IMR-90 (cell line): ENCODE results near the gene VPS13C. TPM values are rescaled to one million over a fixed set of nuclear protein-coding genes. Genes with fewer than 3 reads are reported as not detected.

ENCODE experiments used
- ATAC-seq: fragments of 200-7000 bp; cut with Tn5 transposase; 2 replicates; pipeline ENCODE4 v1.9.1; 2020; ENCODE audit warnings: low read depth, mild to moderate bottlenecking, moderate library complexity
- BruUV-seq: library from RNA; stranded (reverse); fragments of 400-500 nt; replicated peaks from 2 replicates; lab custom pipeline; 2021; lab: Mats Ljungman, UMichigan
- CTCF ChIA-PET: fragments of 300-600 bp; formaldehyde crosslinking; extraction: SDS; loops from one replicate; lab custom pipeline; 2021; ENCODE audit warnings: antibody characterized with exemption; lab: Yijun Ruan, JAX
- POLR2A ChIA-PET: fragments of 300-600 bp; sonication (Branson Sonifier 250); formaldehyde crosslinking; loops from one replicate; lab custom pipeline; 2022; ENCODE audit warnings: antibody characterized with exemption; ENCODE audit not compliant: unreplicated experiment; lab: Charles Lee
- DNase-seq: peaks from one replicate; pipeline ENCODE4 v3.0.0; 2013
- H2AFZ ChIP-seq: replicated peaks from 2 replicates; pipeline ENCODE3; 2013; ENCODE audit warnings: low read length, mild to moderate bottlenecking; ENCODE audit not compliant: poor library complexity
- H2AK5ac ChIP-seq: 2 replicates; pipeline ENCODE4 v1.6.1; 2013; ENCODE audit warnings: low read depth, low read length, inconsistent platforms
- H2AK9ac ChIP-seq: replicated peaks from 2 replicates; pipeline ENCODE3; 2013; ENCODE audit warnings: mild to moderate bottlenecking, low read depth, low read length, moderate library complexity; ENCODE audit not compliant: poor library complexity
- H2BK120ac ChIP-seq: 2 replicates; pipeline ENCODE4 v1.6.1; 2013; ENCODE audit warnings: low read depth, low read length, inconsistent platforms
- H2BK15ac ChIP-seq: 3 replicates; pipeline ENCODE4 v1.6.1; 2013; ENCODE audit warnings: low read depth, low read length, inconsistent platforms
- H2BK20ac ChIP-seq: 2 replicates; pipeline ENCODE4 v1.6.1; 2013; ENCODE audit warnings: low read depth, mild to moderate bottlenecking, inconsistent platforms, low read length, moderate library complexity
- H2BK5ac ChIP-seq: 2 replicates; pipeline ENCODE4 v1.6.1; 2013; ENCODE audit warnings: mild to moderate bottlenecking, low read depth, low read length, inconsistent platforms; ENCODE audit not compliant: poor library complexity, severe bottlenecking
- H3K14ac ChIP-seq: replicated peaks from 2 replicates; pipeline ENCODE4 v1.6.1; 2013; ENCODE audit warnings: low read depth, low read length, inconsistent platforms
- H3K18ac ChIP-seq: 2 replicates; pipeline ENCODE4 v1.6.1; 2013; ENCODE audit warnings: low read depth, low read length, control low read depth
- H3K23ac ChIP-seq: 2 replicates; pipeline ENCODE4 v1.6.1; 2013; ENCODE audit warnings: low read depth, low read length, inconsistent platforms
- H3K27ac ChIP-seq: 2 replicates; pipeline ENCODE4 v1.5.1; 2013; ENCODE audit warnings: mild to moderate bottlenecking, control low read depth, low read length; ENCODE audit not compliant: insufficient read depth
- H3K27me3 ChIP-seq: 2 replicates; pipeline ENCODE4 v1.6.1; 2013; ENCODE audit warnings: low read length; ENCODE audit not compliant: control insufficient read depth, insufficient read depth
- H3K36me3 ChIP-seq: 2 replicates; pipeline ENCODE4 v1.6.1; 2013; ENCODE audit warnings: low read length, mixed read lengths; ENCODE audit not compliant: control insufficient read depth, insufficient read depth
- H3K4ac ChIP-seq: 2 replicates; pipeline ENCODE4 v1.6.1; 2013; ENCODE audit warnings: low read depth, low read length, inconsistent platforms
- H3K4me1 ChIP-seq: 2 replicates; pipeline ENCODE4 v1.6.1; 2013; ENCODE audit warnings: low read length, mixed read lengths; ENCODE audit not compliant: control insufficient read depth, insufficient read depth
- H3K4me2 ChIP-seq: 2 replicates; pipeline ENCODE4 v1.6.1; 2013; ENCODE audit warnings: low read depth, mild to moderate bottlenecking, control low read depth, low read length, moderate library complexity
- H3K4me3 ChIP-seq: 2 replicates; pipeline ENCODE4 v1.5.1; 2013; ENCODE audit warnings: low read depth, mild to moderate bottlenecking, control low read depth, low read length, moderate library complexity; ENCODE audit not compliant: insufficient read depth
- H3K56ac ChIP-seq: 2 replicates; pipeline ENCODE4 v1.6.1; 2013; ENCODE audit warnings: low read length, inconsistent platforms; ENCODE audit not compliant: insufficient read depth; ENCODE audit errors: extremely low read depth
- H3K79me1 ChIP-seq, 2 experiments: 2 replicates each; pipeline ENCODE4 v1.6.1; 2013; ENCODE audit warnings: low read length in 2 of 2, inconsistent platforms in 1 of 2, low read depth in 1 of 2
- H3K9ac ChIP-seq: 2 replicates; pipeline ENCODE4 v1.6.1; 2013; ENCODE audit warnings: low read depth, low read length, control low read depth
- H3K9me1 ChIP-seq: 2 replicates; pipeline ENCODE4 v1.6.1; 2013; ENCODE audit warnings: low read length, inconsistent platforms; ENCODE audit not compliant: insufficient read depth
- H3K9me3 ChIP-seq: 2 replicates; pipeline ENCODE4 v1.6.1; 2013; ENCODE audit warnings: low read length; ENCODE audit not compliant: control insufficient read depth, insufficient read depth
- H4K20me1 ChIP-seq: 2 replicates; pipeline ENCODE4 v1.6.1; 2013; ENCODE audit warnings: low read length, inconsistent platforms; ENCODE audit not compliant: insufficient read depth
- H4K5ac ChIP-seq: 2 replicates; pipeline ENCODE4 v1.6.1; 2013; ENCODE audit warnings: mild to moderate bottlenecking, low read depth, low read length, control low read depth
- H4K8ac ChIP-seq, 2 experiments: 2 replicates each; pipeline ENCODE4 v1.6.1; 2013; ENCODE audit warnings: low read depth in 2 of 2, low read length in 2 of 2, control low read depth in 1 of 2, inconsistent platforms in 1 of 2
- H4K91ac ChIP-seq: 2 replicates; pipeline ENCODE4 v1.6.1; 2013; ENCODE audit warnings: low read depth, low read length, inconsistent platforms; ENCODE audit not compliant: insufficient read depth
- BHLHE40 ChIP-seq: fragments of 150-350 bp; IDR thresholded peaks from 2 replicates; pipeline ENCODE4 v1.6.1; 2016; ENCODE audit warnings: mild to moderate bottlenecking, low read depth, low read length
- CEBPB ChIP-seq: IDR thresholded peaks from 2 replicates; pipeline ENCODE4 v1.6.1; 2012; ENCODE audit warnings: low read depth, low read length, improper control_type of control experiment
- CHD1 ChIP-seq: IDR thresholded peaks from 2 replicates; pipeline ENCODE4 v1.6.1; 2012; ENCODE audit warnings: low read depth, low read length, improper control_type of control experiment
- CTCF ChIP-seq: conservative IDR thresholded peaks from 2 replicates; pipeline ENCODE4 v1.5.1; 2012; ENCODE audit warnings: mild to moderate bottlenecking, low read depth, low read length, improper control_type of control experiment
- ELK1 ChIP-seq: fragments of 150-350 bp; IDR thresholded peaks from 2 replicates; pipeline ENCODE4 v1.6.1; 2016; ENCODE audit warnings: low read depth, mild to moderate bottlenecking, low read length, moderate library complexity, borderline replicate concordance
- MAFK ChIP-seq: IDR thresholded peaks from 2 replicates; pipeline ENCODE4 v1.6.1; 2012; ENCODE audit warnings: low read depth, low read length, improper control_type of control experiment
- MAZ ChIP-seq: IDR thresholded peaks from 2 replicates; pipeline ENCODE4 v1.6.1; 2012; ENCODE audit warnings: low read depth, mild to moderate bottlenecking, low read length, improper control_type of control experiment, moderate library complexity, borderline replicate concordance
- MXI1 ChIP-seq: IDR thresholded peaks from 2 replicates; pipeline ENCODE4 v1.6.1; 2012; ENCODE audit warnings: low read depth, mild to moderate bottlenecking, low read length, moderate library complexity, borderline replicate concordance
- POLR2A ChIP-seq: IDR thresholded peaks from 2 replicates; pipeline ENCODE4 v1.6.1; 2012; ENCODE audit warnings: mild to moderate bottlenecking, low read depth, low read length
- RAD21 ChIP-seq: IDR thresholded peaks from 2 replicates; pipeline ENCODE4 v1.6.1; 2012; ENCODE audit warnings: low read length, improper control_type of control experiment
- RFX5 ChIP-seq: IDR thresholded peaks from 2 replicates; pipeline ENCODE4 v1.8.0; 2012; ENCODE audit warnings: low read depth, mild to moderate bottlenecking, low read length, moderate library complexity
- SMC3 ChIP-seq: fragments of 150-350 bp; IDR thresholded peaks from 2 replicates; pipeline ENCODE4 v1.6.1; 2016; ENCODE audit warnings: low read depth, mild to moderate bottlenecking, antibody characterized with exemption, low read length, moderate library complexity
- USF2 ChIP-seq: fragments of 150-350 bp; IDR thresholded peaks from 2 replicates; pipeline ENCODE4 v1.6.1; 2017; ENCODE audit warnings: mild to moderate bottlenecking, antibody characterized with exemption, low read length, low read depth
- WGBS, 2 experiments: methylation state at CpG; one replicate each; pipeline versions ENCODE4 v1.1.5 to v1.1.7; 2013; ENCODE audit warnings: missing lambda C conversion rate in 2 of 2; ENCODE audit not compliant: insufficient read length in 1 of 2; ENCODE audit errors: extremely low coverage in 2 of 2; 5-methylcytosine and 5-hydroxymethylcytosine counted together
- dilution Hi-C: fragments of 300-500 bp; cut with HindIII; formaldehyde crosslinking; loops from one replicate; pipeline ENCODE4 v1.14.3; 2018; ENCODE audit warnings: low sequenced_read_pairs; ENCODE audit not compliant: unreplicated experiment
- in situ Hi-C: fragments of 300-500 bp; cut with MboI; formaldehyde crosslinking; loops from 3 replicates; pipeline ENCODE4 v1.14.3; 2019; ENCODE audit warnings: low sequenced_read_pairs, inconsistent platforms, mixed read lengths
- intact Hi-C: fragments of 100-400 bp; cut with micrococcal nuclease; formaldehyde crosslinking; loops from 2 replicates; pipeline ENCODE4 v1.10.0; 2022
- polyA plus RNA-seq, 3 experiments: library from polyadenylated mRNA; depleted of rRNA; stranded (reverse); fragments of >200 nt; gene quantifications; 2 replicates each; pipeline ENCODE4 v1.2.3, GENCODE V29; 2012; ENCODE audit warnings: low replicate concordance in 1 of 3
- total RNA-seq: library from RNA; depleted of rRNA; stranded (reverse); fragments of >200 nt; gene quantifications from 2 replicates; pipeline ENCODE4 v1.2.3, GENCODE V29; 2012

VPS13C gene
- total and polyA plus RNA-seq, 2 of the 4 experiments (the other 2 are of a cell fraction), result 8.1 to 32.8 TPM

- no peaks in the 10 kb centered on the region for H3K79me1 ChIP-seq
- H3K4ac ChIP-seq, result no peak overlapping the region
- ChIA-PET POLR2A (no interaction called here), CTCF (no interaction called here)
- no peak for TF ChIP-seq RFX5
- no peak for TF ChIP-seq MXI1
- no peak for TF ChIP-seq POLR2A
- TF ChIP-seq CEBPB, result no peak
- no peak for TF ChIP-seq CTCF
- TF ChIP-seq ELK1, result no peak
- no peak for TF ChIP-seq BHLHE40
- no peak for TF ChIP-seq MAFK
- no peak for TF ChIP-seq MAZ
- TF ChIP-seq RAD21, result no peak
- TF ChIP-seq USF2, result no peak
- no peak for TF ChIP-seq SMC3
- no peak for TF ChIP-seq CHD1
- H3K18ac ChIP-seq, result no peak overlapping the region
- no peak overlapping the region for H3K56ac ChIP-seq
- H3K9me3 ChIP-seq, result no peaks in the 10 kb centered on the region
- H3K36me3 ChIP-seq, result peaks cover 4% of the 10 kb centered on the region; the same call in 1 of the 2 replicates
- H2BK15ac ChIP-seq, result no peak overlapping the region
- H2AK9ac ChIP-seq, result no peak overlapping the region
- H2AK5ac ChIP-seq, result no peak overlapping the region
- no peak overlapping the region for H3K27ac ChIP-seq
- in situ Hi-C loops, result no loop called here
- no peak overlapping the region for H4K91ac ChIP-seq
- no peak overlapping the region for H3K4me2 ChIP-seq
- no peak overlapping the region for H2AFZ ChIP-seq
- no peak overlapping the region for H4K8ac ChIP-seq
- no peaks in the 10 kb centered on the region for H3K27me3 ChIP-seq
- no peak overlapping the region for H2BK20ac ChIP-seq
- no peak overlapping the region for H2BK120ac ChIP-seq
- H3K23ac ChIP-seq, result no peak overlapping the region
- DNase-seq, result no peak
- H4K5ac ChIP-seq, result no peak overlapping the region
- H4K20me1 ChIP-seq, result no peaks in the 10 kb centered on the region
- H3K4me3 ChIP-seq, result no peak overlapping the region
- intact Hi-C loops, result no loop called here
- WGBS, 2 experiments, result no CpG with 5 or more reads among the region's 4 CpGs
- no peaks in the 10 kb centered on the region for H3K4me1 ChIP-seq
- no peak for ATAC-seq
- dilution Hi-C loops, result no loop called here
- no TSS peak for BruUV-seq
- no peak overlapping the region for H2BK5ac ChIP-seq
- H3K14ac ChIP-seq, result no peak overlapping the region
- H3K9ac ChIP-seq, result no peak overlapping the region
- H3K9me1 ChIP-seq, result 0 out of 2 replicates have a peak, but pooled peaks cover 2% of the 10 kb centered on the region
These were observed 208.3 kb downstream of the VPS13C start for GRCh38 chr15:61851955-61852354.
